GM19099 (cell line): ENCODE data around the gene KLHL29.

Experiments used
- POLR2A ChIP-seq: IDR thresholded peaks from 3 replicates; pipeline ENCODE4 v1.6.1; 2011; ENCODE audit warnings: low read depth; ENCODE audit not compliant: insufficient read length; ENCODE audit errors: extremely low read depth

Gene KLHL29

DNA sequence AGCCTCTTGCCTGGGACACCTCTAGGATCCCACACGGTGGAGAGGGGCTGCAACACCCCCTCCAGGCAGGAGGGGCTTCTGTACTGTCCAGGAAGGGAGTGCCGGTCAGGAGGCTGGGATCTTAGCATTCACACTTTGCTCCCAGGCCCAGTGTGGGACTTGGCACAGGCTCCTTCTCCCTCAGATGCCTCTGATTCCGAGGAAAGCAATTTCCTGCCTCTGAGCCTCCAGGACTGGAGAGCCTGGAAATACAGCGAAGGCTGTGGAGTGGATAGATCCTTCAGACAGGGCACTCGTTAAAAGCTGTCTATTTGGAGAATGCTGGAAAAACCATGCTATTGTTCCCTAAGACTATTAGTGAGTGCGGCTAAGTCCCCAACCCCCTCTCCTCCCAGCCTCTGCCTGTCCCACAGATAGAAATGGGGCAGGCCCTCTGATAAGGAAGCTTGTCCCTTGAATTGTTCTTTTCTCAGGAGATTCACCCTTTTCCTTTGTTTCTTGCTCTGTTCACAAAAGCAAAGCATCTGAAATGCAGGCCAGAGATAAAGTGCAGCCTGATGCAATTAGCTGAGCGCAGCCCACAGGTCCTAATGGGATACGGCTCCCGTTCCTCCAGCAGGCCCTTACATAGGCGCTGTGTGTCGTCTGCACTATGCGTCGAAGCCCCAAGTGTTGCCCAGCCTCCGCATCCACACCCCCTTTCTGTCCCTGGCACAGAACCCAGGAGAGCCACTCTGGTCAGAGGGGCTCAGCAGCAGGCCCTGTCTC is 252.2 kb downstream of the KLHL29 start:
- no peak for TF ChIP-seq POLR2A

DNA sequence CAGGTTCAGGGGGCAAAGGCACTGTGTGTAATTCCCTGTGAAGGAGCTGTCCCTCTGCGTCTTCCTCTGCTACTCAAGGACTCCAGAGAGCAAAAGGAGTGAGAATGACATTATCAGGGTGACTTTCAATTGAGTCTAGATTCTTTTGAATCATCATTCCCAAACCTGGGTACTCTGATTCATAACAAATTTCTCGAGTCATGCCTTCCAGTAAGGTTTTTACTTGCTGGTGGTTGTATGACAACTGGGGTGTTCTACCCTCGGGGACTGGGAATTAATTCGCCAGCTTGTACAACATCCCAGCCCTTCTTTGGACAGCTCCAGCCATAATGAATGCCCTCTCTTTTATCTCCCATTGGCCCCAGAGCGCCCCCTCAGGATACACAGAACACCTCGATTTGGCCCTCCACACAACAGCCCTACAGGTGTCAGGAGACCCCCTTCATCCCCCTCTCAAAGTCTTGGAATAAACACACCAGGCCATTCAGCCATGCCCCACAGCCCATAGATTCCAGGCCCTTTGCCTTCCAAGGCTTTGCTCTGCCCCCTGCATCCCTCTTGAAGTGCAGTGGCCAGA is 254.5 kb downstream of the KLHL29 start:
- no peak for TF ChIP-seq POLR2A

GRCh38 chr2:23640711-23641110 is 255.7 kb downstream of the KLHL29 start:
- TF ChIP-seq POLR2A = no peak

DNA sequence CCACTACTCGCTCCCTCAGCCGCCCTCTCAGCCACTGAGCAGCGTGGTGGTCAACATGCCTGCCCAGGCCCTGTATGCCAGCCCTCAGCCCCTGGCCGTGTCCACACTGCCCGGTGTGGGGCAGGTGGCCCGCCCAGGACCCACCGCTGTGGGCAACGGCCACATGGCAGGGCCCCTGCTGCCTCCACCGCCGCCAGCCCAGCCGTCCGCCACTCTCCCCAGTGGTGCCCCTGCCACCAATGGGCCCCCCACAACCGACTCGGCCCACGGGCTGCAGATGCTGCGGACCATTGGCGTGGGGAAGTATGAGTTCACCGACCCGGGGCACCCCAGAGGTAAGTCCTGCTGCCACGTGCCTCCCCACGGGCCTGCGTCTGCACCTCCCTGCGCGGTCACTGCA is 257.5 kb downstream of the KLHL29 start:
- no peak for TF ChIP-seq POLR2A

GRCh38 chr2:23645230-23645808 is 260.3 kb downstream of the KLHL29 start:
- no peak for TF ChIP-seq POLR2A

GRCh38 chr2:23647563-23647962 is 262.6 kb downstream of the KLHL29 start:
- no peak for TF ChIP-seq POLR2A

DNA sequence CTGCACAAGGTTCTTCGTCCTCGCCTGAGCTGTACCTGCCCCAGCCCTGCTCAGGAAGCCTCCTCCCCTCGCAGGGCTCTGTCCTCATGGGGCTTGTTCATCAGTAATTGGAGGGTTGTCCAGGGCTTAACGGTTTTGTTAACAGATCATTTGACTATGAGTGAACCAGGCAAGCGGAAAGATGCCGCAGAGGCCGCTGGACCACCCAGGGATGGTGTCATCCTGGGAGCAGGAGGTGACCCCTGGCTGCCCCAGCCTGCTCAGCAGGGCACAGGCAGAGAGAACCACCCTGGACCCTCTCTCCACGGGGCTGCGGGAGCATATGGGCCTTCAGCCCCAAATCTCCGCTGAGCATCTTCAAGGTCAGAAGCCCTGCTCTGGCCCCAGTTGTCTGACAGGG is 264.3 kb downstream of the KLHL29 start:
- no peak for TF ChIP-seq POLR2A

DNA sequence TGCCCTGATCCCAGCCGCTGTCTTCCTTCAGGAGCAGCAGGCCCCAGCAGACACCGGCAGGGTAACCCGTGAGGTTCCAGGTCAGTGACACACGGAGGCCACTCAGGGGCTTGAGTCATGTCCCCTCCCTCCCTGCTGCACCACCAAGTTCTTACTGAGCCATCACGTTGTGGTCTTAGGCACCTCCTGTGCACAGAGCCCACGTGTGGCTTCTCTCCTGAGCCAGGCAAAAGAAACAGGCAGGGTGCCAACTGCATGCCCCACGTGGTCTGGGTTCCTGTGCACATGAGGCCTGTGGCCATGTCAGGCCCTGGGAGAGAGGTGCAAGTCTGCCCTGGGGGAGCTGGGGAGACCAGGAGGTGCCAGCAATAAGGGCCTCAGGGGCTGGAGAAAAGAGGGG is 264.8 kb downstream of the KLHL29 start:
- no peak for TF ChIP-seq POLR2A

- TF ChIP-seq POLR2A = no peak
Observed at GRCh38 chr2:23651187-23652080, 266.5 kb downstream of the KLHL29 start.

- no peak for TF ChIP-seq POLR2A
Observed at GRCh38 chr2:23653326-23653725, 268.3 kb downstream of the KLHL29 start.

DNA sequence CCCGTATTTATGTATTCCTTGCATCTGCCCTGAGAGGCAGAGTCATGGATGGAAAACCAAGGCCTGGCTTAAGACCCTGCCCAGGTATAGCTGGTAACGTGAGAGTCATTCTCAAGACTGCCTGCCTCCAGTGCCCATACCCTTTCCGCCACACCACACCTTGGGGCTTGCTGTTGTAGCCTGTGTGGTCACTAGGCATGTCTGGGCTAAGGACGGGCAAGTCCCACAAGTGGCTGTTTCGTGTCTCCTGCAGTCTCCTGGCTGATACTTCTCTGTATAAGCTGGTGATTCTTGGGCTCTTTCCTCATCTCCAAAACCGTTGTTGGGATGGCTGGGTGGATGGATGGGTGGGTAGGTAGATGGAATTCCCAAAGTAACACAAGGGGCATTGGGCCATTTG is 269.8 kb downstream of the KLHL29 start:
- TF ChIP-seq POLR2A = no peak

GRCh38 chr2:23655934-23656596 is 271.1 kb downstream of the KLHL29 start:
- no peak for TF ChIP-seq POLR2A

DNA sequence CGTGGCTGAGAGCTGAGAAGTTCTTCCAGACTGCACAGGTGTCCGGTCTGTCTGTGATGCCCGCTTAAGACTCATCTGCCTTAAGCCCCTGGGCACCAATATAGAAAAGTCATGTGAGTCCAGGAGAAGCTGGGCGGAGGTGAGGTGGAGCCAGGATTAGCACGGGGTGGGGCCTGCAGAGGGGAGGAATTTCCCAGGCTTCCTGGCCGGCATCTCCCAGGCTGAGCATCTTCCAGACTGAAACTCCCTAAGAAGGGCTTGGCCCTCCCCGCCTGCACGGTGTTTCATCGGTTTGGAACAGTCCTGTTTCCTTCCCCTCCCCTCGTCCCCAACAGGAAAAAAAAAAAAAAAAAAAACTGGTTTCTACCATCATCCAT is 271.6 kb downstream of the KLHL29 start:
- TF ChIP-seq POLR2A = no peak

- TF ChIP-seq POLR2A = no peak
Observed at GRCh38 chr2:23657371-23657770, 272.4 kb downstream of the KLHL29 start.

GRCh38 chr2:23657934-23658333 is 273.0 kb downstream of the KLHL29 start:
- no peak for TF ChIP-seq POLR2A
